Measurements from ENCODE around the gene GNG7.
A peak's percentile ranks its signal among the peaks of the same experiment; 100 is the strongest.
"Not testable (repeated sequence)": the region's sequence is repeated elsewhere in the genome, so short reads cannot be mapped to it uniquely, and the experiment has no call there.

GNG7 gene

GRCh38 chr19:2602391-2603181 lies 99.9 kb downstream of the GNG7 start:
- peak; percentile 97 for DNase-seq (ENCODE audit: low read depth, low spot score)

- no peak for DNase-seq (ENCODE audit: low read depth, low spot score)
Observed at GRCh38 chr19:2600914-2601870, 101.3 kb downstream of the GNG7 start.

- DNase-seq (ENCODE audit: low read depth, low spot score) = no peak
Observed at GRCh38 chr19:2594319-2594718, 108.2 kb downstream of the GNG7 start.

GRCh38 chr19:2592824-2593223 lies 109.7 kb downstream of the GNG7 start:
- no peak for DNase-seq (ENCODE audit: low read depth, low spot score)

- DNase-seq (ENCODE audit: low read depth, low spot score) = no peak
Observed at GRCh38 chr19:2591537-2592291, 110.8 kb downstream of the GNG7 start.

- DNase-seq (ENCODE audit: low read depth, low spot score) = no peak
Observed at GRCh38 chr19:2590630-2591399, 111.7 kb downstream of the GNG7 start.

GRCh38 chr19:2589441-2589840 lies 113.1 kb downstream of the GNG7 start:
- no peak for DNase-seq (ENCODE audit: low read depth, low spot score)

- peak; percentile 86 for DNase-seq (ENCODE audit: low read depth, low spot score)
Observed at GRCh38 chr19:2588081-2588777, 114.3 kb downstream of the GNG7 start.

GRCh38 chr19:2587001-2587719 lies 115.3 kb downstream of the GNG7 start:
- no peak for DNase-seq (ENCODE audit: low read depth, low spot score)

GRCh38 chr19:2586196-2586595 lies 116.3 kb downstream of the GNG7 start:
- no peak for DNase-seq (ENCODE audit: low read depth, low spot score)

- DNase-seq (ENCODE audit: low read depth, low spot score) = no peak
Observed at GRCh38 chr19:2584002-2584401, 118.5 kb downstream of the GNG7 start.

- DNase-seq (ENCODE audit: low read depth, low spot score) = no peak
Observed at GRCh38 chr19:2582984-2583956, 119.2 kb downstream of the GNG7 start.

GRCh38 chr19:2580396-2580795 lies 122.1 kb downstream of the GNG7 start:
- DNase-seq (ENCODE audit: low read depth, low spot score) = not testable (repeated sequence)

- no peak for DNase-seq (ENCODE audit: low read depth, low spot score)
Observed at GRCh38 chr19:2579678-2580280, 122.7 kb downstream of the GNG7 start.

- peak; percentile 79 for DNase-seq (ENCODE audit: low read depth, low spot score)
Observed at GRCh38 chr19:2578901-2579677, 123.4 kb downstream of the GNG7 start.

GRCh38 chr19:2578391-2578890 lies 124.1 kb downstream of the GNG7 start:
- DNase-seq (ENCODE audit: low read depth, low spot score) = no peak

- no peak for DNase-seq (ENCODE audit: low read depth, low spot score)
Observed at GRCh38 chr19:2577722-2578335, 124.7 kb downstream of the GNG7 start.

Measured in brain pericyte (primary cell).